Activated CD4-positive, alpha-beta T cell treated with anti-CD3 and anti-CD28 coated beads for 36 hours (primary cell): Measurements from ENCODE around the gene MCOLN2. TPM values are rescaled to one million over a fixed set of nuclear protein-coding genes. Genes with fewer than 3 reads are reported as not detected.

Experiments used
- ATAC-seq: fragments of 200-7000 bp; cut with Tn5 transposase; one replicate; pipeline ENCODE4 v1.10.0; 2021; ENCODE audit warnings: mild to moderate bottlenecking, moderate library complexity
- CTCF ChIA-PET: fragments of 350-600 bp; sonication (Branson Sonifier 250); formaldehyde crosslinking; loops from one replicate; lab custom pipeline; 2021; ENCODE audit warnings: antibody characterized with exemption; lab: Charles Lee
- POLR2A ChIA-PET: fragments of 350-600 bp; sonication (Branson Sonifier 250); formaldehyde crosslinking; loops from one replicate; lab custom pipeline; 2021; ENCODE audit warnings: antibody characterized with exemption, inconsistent platforms; lab: Charles Lee
- DNase-seq: peaks from one replicate; pipeline ENCODE4 v3.0.0-alpha.2; 2020
- H3K27ac Mint-ChIP-seq: one replicate; pipeline ENCODE4 v1.8.0; 2021; ENCODE audit warnings: mixed read lengths
- H3K27me3 Mint-ChIP-seq: one replicate; pipeline ENCODE4 v1.8.0; 2021; ENCODE audit warnings: mixed read lengths
- H3K36me3 Mint-ChIP-seq: one replicate; pipeline ENCODE4 v1.8.0; 2021; ENCODE audit warnings: low read depth, mixed read lengths
- H3K4me1 Mint-ChIP-seq: one replicate; pipeline ENCODE4 v1.8.0; 2021; ENCODE audit warnings: mixed read lengths
- H3K4me3 Mint-ChIP-seq: one replicate; pipeline ENCODE4 v1.8.0; 2021; ENCODE audit warnings: mild to moderate bottlenecking, moderate library complexity, mixed read lengths
- H3K9me3 Mint-ChIP-seq: one replicate; pipeline ENCODE4 v1.8.0; 2021; ENCODE audit warnings: low read depth, mixed read lengths
- intact Hi-C, 2 experiments: fragments of 100-400 bp; cut with DNase I in 1 of 2; cut with micrococcal nuclease in 1 of 2; formaldehyde crosslinking; loops; one replicate each; pipeline versions ENCODE4 v1.14.2 to v1.15.1; 2022 to 2024; cut with DNase I, micrococcal nuclease
- total RNA-seq, 2 experiments: library from RNA; stranded (reverse); gene quantifications; one replicate each; pipeline ENCODE4 v1.2.3, GENCODE V29; 2021

The MCOLN2 gene
- total RNA-seq, 2 experiments from 2014 or later, result 32.9 to 43.5 TPM

DNA sequence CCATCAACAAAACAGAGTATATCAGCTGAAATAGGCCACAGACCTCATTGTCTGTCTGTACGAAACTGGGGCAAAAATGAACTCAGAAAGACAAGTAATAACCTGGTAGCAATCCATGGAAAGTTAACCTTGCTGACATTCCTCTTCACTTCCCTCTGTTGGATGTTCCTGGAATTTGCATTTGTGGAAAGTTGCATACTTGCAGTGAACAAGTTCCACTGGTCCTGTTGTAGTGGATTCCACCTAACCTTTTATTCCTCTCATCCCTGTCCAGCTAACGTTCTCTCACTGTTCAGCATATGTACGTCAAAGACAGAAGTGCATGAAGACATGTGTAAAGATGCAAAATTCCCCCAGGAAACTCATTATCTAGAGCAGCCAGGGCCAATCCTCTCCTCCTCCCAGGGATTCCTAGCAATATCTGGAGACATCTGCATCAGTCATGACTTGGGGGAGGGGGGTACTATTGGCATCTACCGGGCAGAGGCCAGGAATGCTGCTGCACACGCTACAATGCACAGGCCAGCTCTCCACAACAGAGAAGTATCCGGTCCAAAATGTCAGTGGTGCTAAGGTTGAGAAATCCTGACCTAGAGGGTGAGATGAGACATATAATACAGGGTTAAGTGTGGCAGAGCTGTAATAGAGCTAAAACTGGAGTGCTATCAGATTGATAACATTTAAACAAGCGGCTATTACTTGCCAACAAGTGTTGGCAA, 112.1 kb downstream of the MCOLN2 start:
- H3K9me3 Mint-ChIP-seq, result peaks cover 4% of the 10 kb centered on the region
- no peaks in the 10 kb centered on the region for H3K36me3 Mint-ChIP-seq
- DNase-seq, result no peak
- H3K4me1 Mint-ChIP-seq, result peaks cover 7% of the 10 kb centered on the region
- H3K27ac Mint-ChIP-seq, result no peak overlapping the region
- ATAC-seq, result no peak
- no peaks in the 10 kb centered on the region for H3K27me3 Mint-ChIP-seq
- intact Hi-C loops, result no loop called here
- no peak overlapping the region for H3K4me3 Mint-ChIP-seq
- ChIA-PET POLR2A (no interaction called here), CTCF (interaction anchor here (0.8 to 1.0 kb wide), 2 partner anchors 140 to 268 kb away, joined by 3 read pairs; no protein-coding TSS in a partner anchor)

DNA sequence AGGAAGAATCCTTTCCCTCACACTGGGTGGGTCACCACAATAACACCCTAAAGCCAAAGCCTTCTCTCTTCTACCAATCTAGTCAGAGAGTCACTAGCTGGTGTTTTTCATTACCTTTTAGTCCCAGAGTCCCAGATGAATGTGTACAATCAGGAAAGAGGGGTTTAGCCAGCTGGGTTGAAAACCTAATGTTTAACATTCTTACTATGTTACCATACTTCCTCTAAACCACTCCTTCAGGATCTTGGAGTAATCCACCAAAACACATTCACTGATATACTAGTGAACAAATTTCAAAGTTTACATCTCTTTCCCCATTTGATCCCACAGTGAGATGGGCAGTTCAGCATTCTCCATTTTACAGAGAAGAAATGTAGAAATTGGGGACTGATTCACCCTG, 113.6 kb downstream of the MCOLN2 start:
- Mint-ChIP-seq H3K4me1 (no peaks in the 10 kb centered on the region), H3K9me3 (peaks cover 4% of the 10 kb centered on the region), H3K27ac (no peak overlapping the region), H3K27me3 (no peaks in the 10 kb centered on the region), H3K4me3 (no peak overlapping the region), H3K36me3 (no peaks in the 10 kb centered on the region)
- CTCF ChIA-PET, result interaction anchor here (0.8 kb wide), 1 partner anchor 159 kb away, joined by 3 read pairs; no protein-coding TSS in a partner anchor
- no peak for DNase-seq
- intact Hi-C loops, result no loop called here
- POLR2A ChIA-PET, result no interaction called here
- no peak for ATAC-seq

DNA sequence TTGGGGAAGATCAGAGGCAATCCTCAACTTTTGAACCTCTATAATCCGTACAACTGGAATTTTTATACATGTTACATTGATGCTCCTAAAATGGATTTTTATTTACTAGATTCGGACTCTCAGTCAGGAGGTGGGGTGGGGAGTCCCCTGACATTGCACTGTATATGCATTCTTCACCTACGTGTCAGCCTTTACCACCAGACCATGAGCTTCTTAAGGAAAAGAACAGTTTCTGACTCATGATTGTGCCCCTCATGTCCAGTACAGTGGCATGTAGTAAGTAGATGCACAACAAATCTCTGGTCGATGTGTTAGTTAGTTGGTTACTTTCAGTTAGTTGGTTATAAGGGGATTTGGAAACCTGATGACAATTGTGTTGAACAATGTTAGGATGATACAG, 119.3 kb downstream of the MCOLN2 start:
- no peak for DNase-seq
- CTCF ChIA-PET, result interaction anchor here (0.7 to 1.0 kb wide), 2 partner anchors 41 to 95 kb away, joined by 3 read pairs; no protein-coding TSS in a partner anchor
- no peaks in the 10 kb centered on the region for H3K4me1 Mint-ChIP-seq
- POLR2A ChIA-PET, result no interaction called here
- no peak overlapping the region for H3K27ac Mint-ChIP-seq
- no peak overlapping the region for H3K4me3 Mint-ChIP-seq
- H3K9me3 Mint-ChIP-seq, result peaks cover 4% of the 10 kb centered on the region
- intact Hi-C loops, result no loop called here
- H3K27me3 Mint-ChIP-seq, result peaks cover 3% of the 10 kb centered on the region
- no peaks in the 10 kb centered on the region for H3K36me3 Mint-ChIP-seq
- ATAC-seq, result no peak

DNA sequence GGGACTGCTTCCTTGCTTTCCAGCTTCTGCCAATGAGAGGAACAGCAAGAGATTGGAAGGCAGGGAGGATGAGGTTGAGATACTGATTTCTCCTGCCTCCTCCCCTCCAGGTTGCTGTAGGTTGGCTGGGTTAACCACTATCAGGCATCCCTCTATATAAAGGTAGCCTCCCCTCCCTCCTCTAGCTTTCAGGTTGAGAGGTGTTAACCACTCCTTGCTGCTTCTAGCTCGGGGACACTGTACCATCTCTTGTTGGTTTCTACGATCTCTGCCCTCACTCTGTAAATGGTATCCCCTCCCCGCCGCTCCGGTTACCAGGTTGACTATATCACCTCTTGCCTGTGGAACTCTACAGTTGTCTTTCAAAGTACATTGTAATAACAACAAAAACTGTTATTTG, 120.6 kb downstream of the MCOLN2 start:
- ChIA-PET CTCF (no interaction called here), POLR2A (no interaction called here)
- Mint-ChIP-seq H3K36me3 (no peaks in the 10 kb centered on the region), H3K27me3 (peaks cover 10% of the 10 kb centered on the region), H3K27ac (no peak overlapping the region), H3K4me3 (no peak overlapping the region), H3K4me1 (no peaks in the 10 kb centered on the region), H3K9me3 (peaks cover 2% of the 10 kb centered on the region)
- intact Hi-C loops, result no loop called here
- peak; percentile 36 for ATAC-seq
- no peak for DNase-seq

Other genes starting within 250 kb of the MCOLN2 start
- gene LPAR3, start 103.9 kb downstream of the MCOLN2 start, total RNA-seq, result under 1 TPM; 0.21 to 0.23 TPM
- under 1 TPM; 0.16 to 0.23 TPM for gene MCOLN3, start 51.4 kb upstream of the MCOLN2 start, total RNA-seq
- gene SYDE2, start 203.9 kb upstream of the MCOLN2 start, total RNA-seq, result 1 to 10 TPM; 2.9 to 3.3 TPM